Neutrophil (primary cell): ENCODE measurements around the gene KLHL21.
"Not testable (repeated sequence)": the region's sequence is repeated elsewhere in the genome, so short reads cannot be mapped to it uniquely, and the experiment has no call there.

Experiments
- H3K27ac ChIP-seq: fragments of 200-600 bp; sonication (generic); 2 replicates; pipeline ENCODE4 v1.5.1; 2016; ENCODE audit warnings: mild to moderate bottlenecking, moderate library complexity
- H3K27me3 ChIP-seq: fragments of 200-600 bp; sonication (generic); 2 replicates; pipeline ENCODE4 v1.6.0; 2016; ENCODE audit warnings: mild to moderate bottlenecking
- H3K36me3 ChIP-seq: fragments of 200-600 bp; sonication (generic); 2 replicates; pipeline ENCODE4 v1.5.1; 2017
- H3K4me1 ChIP-seq, 2 experiments: fragments of 200-600 bp in 1 of 2; sonication (generic) in 1 of 2; 1 replicate in 1 of 2; 2 replicates in 1 of 2; pipeline versions ENCODE4 v1.5.1 to v1.6.1; 2013 to 2016; ENCODE audit warnings: low read depth in 1 of 2, low read length in 1 of 2, mild to moderate bottlenecking in 1 of 2, moderate library complexity in 1 of 2; ENCODE audit not compliant: control insufficient read depth in 1 of 2, insufficient read depth in 1 of 2
- H3K4me3 ChIP-seq, 2 experiments: fragments of 200-600 bp in 1 of 2; sonication (generic) in 1 of 2; 1 replicate in 1 of 2; 2 replicates in 1 of 2; pipeline ENCODE4 v1.5.1; 2013 to 2016; ENCODE audit warnings: low read depth in 1 of 2, low read length in 1 of 2, mild to moderate bottlenecking in 1 of 2, moderate library complexity in 1 of 2
- H3K9me3 ChIP-seq: fragments of 200-600 bp; sonication (generic); 2 replicates; pipeline ENCODE4 v1.5.1; 2016
- CTCF ChIP-seq: fragments of 200-600 bp; sonication (generic); IDR thresholded peaks from 2 replicates; pipeline ENCODE4 v1.5.1; 2016; ENCODE audit warnings: antibody characterized with exemption

KLHL21 gene

DNA sequence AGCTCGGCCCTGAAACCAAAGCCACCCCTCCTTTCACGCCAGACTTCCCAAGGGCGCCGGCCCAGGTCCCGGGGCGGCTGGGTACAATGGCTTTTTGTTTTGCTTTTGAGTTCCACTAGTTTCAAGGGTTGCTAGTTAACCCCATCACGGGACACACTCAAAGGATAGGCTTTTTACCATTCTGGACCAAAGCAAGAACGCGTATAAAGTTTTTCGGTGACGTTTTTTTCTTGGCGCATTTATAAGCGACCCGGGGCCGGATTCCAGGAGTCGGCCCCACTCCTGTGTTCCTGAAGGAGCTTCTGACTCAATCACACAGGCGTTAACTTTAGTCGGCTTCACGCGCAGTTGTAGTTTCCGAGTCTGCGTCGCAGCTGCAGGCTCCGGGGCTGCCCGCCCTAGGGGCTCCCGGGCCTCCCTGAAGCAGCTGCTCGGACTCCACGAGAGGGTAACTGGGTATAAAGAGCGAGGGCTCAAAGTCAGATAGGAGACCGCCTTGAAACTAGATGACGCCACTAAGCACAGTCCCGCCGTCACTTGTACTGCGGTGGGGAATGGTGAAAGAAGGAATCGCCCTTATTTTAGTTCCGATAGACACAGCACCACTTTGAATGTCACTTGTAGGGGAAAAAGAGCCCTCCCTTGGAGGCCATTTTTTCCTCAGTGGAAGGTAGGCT is 707 bp upstream of the KLHL21 start:
- peaks cover 21 to 44% of the 10 kb centered on the region in 2 experiments for H3K4me1 ChIP-seq
- no peak for TF ChIP-seq CTCF
- no peaks in the 10 kb centered on the region for H3K27me3 ChIP-seq

DNA sequence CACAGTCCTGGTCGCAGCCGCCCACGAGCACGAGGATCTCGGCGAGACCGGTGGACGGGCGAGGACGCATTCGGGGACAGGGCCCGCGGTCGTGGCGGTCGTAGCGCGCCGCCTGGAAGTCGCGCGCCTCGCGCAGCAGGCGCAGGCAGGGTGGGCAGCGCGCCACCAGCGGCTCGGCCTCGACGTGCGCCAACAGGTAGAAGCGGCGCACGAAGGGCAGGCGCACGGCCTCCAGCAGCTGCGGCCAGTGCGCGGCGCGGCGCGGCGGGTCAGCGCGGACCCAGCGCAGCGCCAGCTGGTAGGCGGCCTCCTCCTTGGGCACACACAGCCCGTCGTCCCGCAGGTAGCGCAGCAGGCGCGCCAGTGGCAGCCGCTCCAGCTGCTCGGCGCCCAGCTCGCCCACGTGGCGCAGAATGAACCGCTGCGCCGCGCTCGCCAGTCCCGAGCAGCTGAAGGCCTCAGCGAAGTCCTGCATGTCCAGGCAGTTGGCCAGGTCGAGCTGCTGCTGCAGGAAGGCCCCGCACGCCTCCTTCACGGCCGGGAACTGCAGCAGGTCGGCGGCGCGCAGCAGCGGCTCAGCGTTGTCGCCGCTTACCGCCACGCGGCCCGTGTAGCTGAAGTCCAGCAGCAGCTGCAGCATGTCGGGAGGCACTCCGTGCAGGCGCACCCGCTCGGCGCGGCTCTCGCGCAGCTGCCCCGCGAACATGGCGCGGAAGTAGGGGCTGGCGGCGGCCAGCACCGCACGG is 573 bp downstream of the KLHL21 start:
- H3K27me3 ChIP-seq = no peaks in the 10 kb centered on the region
- H3K9me3 ChIP-seq = no peaks in the 10 kb centered on the region
- H3K36me3 ChIP-seq = peaks cover 21% of the 10 kb centered on the region
- H3K4me3 ChIP-seq = peak overlapping the region; percentile 98 to 100
- TF ChIP-seq CTCF = no peak
- H3K27ac ChIP-seq = peak overlapping the region; percentile 94
- peaks cover 34 to 56% of the 10 kb centered on the region in 2 experiments for H3K4me1 ChIP-seq

More for the DNA sequence above, 707 bp upstream of the KLHL21 start:
- Histone ChIP-seq H3K27ac (peak overlapping the region; percentile 94), H3K9me3 (no peaks in the 10 kb centered on the region), H3K36me3 (peaks cover 9% of the 10 kb centered on the region), H3K4me3 (peak overlapping the region; percentile 98 to 100)

- no peaks in the 10 kb centered on the region for H3K9me3 ChIP-seq
- H3K36me3 ChIP-seq = peaks cover 29% of the 10 kb centered on the region
- peak overlapping the region; percentile 98 to 100 for H3K4me3 ChIP-seq
- peak overlapping the region; percentile 94 for H3K27ac ChIP-seq
- no peak for TF ChIP-seq CTCF
- H3K4me1 ChIP-seq = peaks cover 42 to 64% of the 10 kb centered on the region in 2 experiments
- H3K27me3 ChIP-seq = no peaks in the 10 kb centered on the region
These were observed 1.4 kb downstream of the KLHL21 start for GRCh38 chr1:6601049-6601922.

DNA sequence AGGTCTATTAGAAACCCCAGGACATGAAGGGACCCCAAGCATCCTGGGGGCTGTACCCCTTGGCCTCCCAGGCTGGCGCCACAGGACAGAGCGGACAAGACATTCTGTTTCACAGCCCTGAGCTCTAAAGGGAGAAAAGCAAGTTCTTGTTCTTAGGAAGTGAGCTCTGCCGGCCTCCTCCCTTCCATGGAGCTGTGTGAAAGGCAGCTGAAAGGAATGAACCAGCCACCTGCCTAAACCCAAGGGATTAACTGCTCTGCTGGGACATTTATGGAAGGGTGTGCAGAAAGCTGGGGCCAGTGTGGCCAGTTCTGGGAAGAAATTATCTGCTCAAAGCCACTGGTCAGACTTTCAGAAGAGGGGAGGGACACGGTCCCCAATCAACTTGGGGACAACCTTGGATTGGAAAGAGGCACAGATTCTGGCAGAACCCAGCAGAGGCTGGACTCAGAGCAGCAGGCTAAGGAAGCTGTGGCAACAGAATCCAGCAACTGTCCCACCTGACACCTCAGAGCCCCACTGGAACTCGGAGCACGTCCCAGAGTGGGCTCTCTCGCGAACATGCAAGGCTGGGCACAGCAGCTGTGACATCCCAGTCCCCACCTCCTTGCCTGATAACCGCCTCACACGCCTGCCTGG is 2.1 kb downstream of the KLHL21 start:
- peaks cover 50 to 70% of the 10 kb centered on the region in 2 experiments for H3K4me1 ChIP-seq
- H3K9me3 ChIP-seq = no peaks in the 10 kb centered on the region
- TF ChIP-seq CTCF = no peak
- peak overlapping the region; percentile 98 to 100 for H3K4me3 ChIP-seq
- peak overlapping the region; percentile 94 for H3K27ac ChIP-seq
- no peaks in the 10 kb centered on the region for H3K27me3 ChIP-seq
- peaks cover 37% of the 10 kb centered on the region for H3K36me3 ChIP-seq

DNA sequence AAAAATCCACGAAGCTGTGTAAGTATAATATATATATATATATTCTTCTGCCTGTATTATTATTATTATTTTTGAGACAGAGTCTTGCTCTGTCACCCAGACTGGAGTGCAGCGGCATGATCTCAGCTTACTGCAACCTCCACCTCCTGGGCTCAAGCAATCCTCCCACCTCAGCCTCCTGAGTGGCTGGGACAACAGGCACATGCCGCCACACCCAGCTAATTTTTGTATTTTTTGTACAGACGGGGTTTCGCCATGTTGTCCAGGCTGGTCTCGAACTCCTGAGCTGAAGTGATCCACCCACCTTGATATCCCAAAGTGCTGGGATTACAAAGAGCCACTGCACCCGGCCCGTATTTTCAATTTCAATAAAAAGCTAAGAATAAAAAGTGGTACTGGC is 2.7 kb downstream of the KLHL21 start:
- H3K9me3 ChIP-seq, H3K27me3 ChIP-seq: not testable (repeated sequence)
- peaks cover 54 to 76% of the 10 kb centered on the region in 2 experiments for H3K4me1 ChIP-seq
- H3K36me3 ChIP-seq = peaks cover 42% of the 10 kb centered on the region
- H3K4me3 ChIP-seq = peak overlapping the region; percentile 98 to 100
- peak overlapping the region; percentile 94 for H3K27ac ChIP-seq
